ENCODE results near the gene PIK3CG.

GRCh38 chr7:106866298-106867281 lies 1.5 kb downstream of the PIK3CG start:
- TF ChIP-seq MYNN (tag by site-specific recombination; IDR thresholded peaks at IDR 0.05; ENCODE audit: borderline replicate concordance) (no peak), CTCF (tag by site-specific recombination; IDR thresholded peaks at IDR 0.05) (no peak), ZNF843 (tag by site-specific recombination; IDR thresholded peaks at IDR 0.05) (no peak), ZNF626 (tag by site-specific recombination; IDR thresholded peaks at IDR 0.05) (no peak), KLF16 (tag by site-specific recombination; IDR thresholded peaks at IDR 0.05) (no peak), ZNF501 (tag by site-specific recombination; IDR thresholded peaks at IDR 0.05) (no peak), ZFP3 (tag by site-specific recombination; IDR thresholded peaks at IDR 0.05; ENCODE audit: low read depth) (no peak), ZNF830 (tag by site-specific recombination; IDR thresholded peaks at IDR 0.05; ENCODE audit: low read depth) (no peak)
